ENCODE data around the gene ATF7. TPM values are rescaled to one million over a fixed set of nuclear protein-coding genes. Genes with fewer than 3 reads are reported as not detected.

The ATF7 gene
- total and polyA plus RNA-seq, 9 of the 15 experiments (the other 6 are each of a cell fraction or from before 2014, with no cell fraction given): 10.6 to 30.4 (median 20.7) TPM

DNA sequence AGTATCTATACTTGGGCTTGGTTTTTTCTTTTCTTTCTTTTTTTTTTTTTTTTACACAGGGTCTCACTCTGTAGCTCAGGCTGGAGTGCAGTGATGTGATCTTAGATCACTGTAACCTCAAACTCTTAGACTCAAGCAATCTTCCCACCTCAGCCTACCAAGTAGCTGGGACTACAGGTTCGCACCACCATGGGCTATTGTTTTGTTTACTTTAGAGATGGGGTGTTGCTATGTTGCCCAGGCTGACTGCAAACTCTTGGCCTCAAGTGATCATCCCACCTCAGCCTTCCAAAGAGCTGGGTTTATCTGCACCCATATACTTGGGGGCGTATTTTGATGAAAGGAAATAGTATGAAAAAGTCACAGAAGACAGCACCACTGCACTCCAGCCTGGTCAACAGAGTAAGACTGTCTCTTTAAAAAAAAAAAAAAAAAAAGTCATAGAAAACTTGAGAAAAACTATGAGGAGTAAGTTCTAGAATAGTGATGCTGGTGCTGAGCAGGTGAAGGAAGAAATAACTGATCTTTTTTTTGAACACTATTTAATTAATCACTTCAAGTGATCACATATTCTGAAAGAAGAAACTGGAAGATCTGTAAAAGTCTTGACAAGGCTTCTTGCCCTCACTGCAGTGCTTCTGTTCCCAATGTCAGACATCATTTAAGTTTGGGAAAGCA is 65.1 kb downstream of the ATF7 start:
- CTCF ChIA-PET (ENCODE audit: low intra/inter-chr PET ratio): no interaction called here
- no peaks in the 10 kb centered on the region for H3K27me3 ChIP-seq (ENCODE audit: control insufficient read depth in 2 of 2, insufficient read depth in 2 of 2, low read length in 2 of 2)
- H3K79me2 ChIP-seq (ENCODE audit: control insufficient read depth, insufficient read depth, low read length): no peaks in the 10 kb centered on the region
- BruUV-seq (replicated peaks): no TSS peak
- no peaks in the 10 kb centered on the region for H3K4me1 ChIP-seq (replicated peaks in 1 of 2; ENCODE audit: control insufficient read depth in 2 of 2, insufficient read depth in 2 of 2, low read length in 2 of 2)
- no peak overlapping the region for H2AFZ ChIP-seq (ENCODE audit: low read depth, low read length)
- FAIRE-seq (no peak), ATAC-seq (no peak), DNase-seq (ENCODE audit: extremely low read depth in 1 of 4, low spot score in 3 of 4) (no peak)
- in situ Hi-C loops (cut with MboI) (no loop called here), intact Hi-C loops (cut with micrococcal nuclease) (no loop called here)
- no peak overlapping the region for H3K4me3 ChIP-seq
- H3K9me1 ChIP-seq (ENCODE audit: control insufficient read depth, insufficient read depth, low read length): no peaks in the 10 kb centered on the region
- H4K20me1 ChIP-seq (replicated peaks; ENCODE audit: control insufficient read depth, insufficient read depth, low read length): no peaks in the 10 kb centered on the region
- TF ChIP-seq TAL1 (IDR thresholded peaks at IDR 0.05) (no peak), HDAC8 (tag; IDR thresholded peaks at IDR 0.05) (no peak), SMC3 (conservative IDR thresholded peaks at IDR 0.05; ENCODE audit: insufficient read depth, low read depth, low read length) (no peak), SMAD4 (CRISPR knock-in tag; conservative IDR thresholded peaks at IDR 0.05) (no peak)
- TF ChIP-seq, protein P1, sequence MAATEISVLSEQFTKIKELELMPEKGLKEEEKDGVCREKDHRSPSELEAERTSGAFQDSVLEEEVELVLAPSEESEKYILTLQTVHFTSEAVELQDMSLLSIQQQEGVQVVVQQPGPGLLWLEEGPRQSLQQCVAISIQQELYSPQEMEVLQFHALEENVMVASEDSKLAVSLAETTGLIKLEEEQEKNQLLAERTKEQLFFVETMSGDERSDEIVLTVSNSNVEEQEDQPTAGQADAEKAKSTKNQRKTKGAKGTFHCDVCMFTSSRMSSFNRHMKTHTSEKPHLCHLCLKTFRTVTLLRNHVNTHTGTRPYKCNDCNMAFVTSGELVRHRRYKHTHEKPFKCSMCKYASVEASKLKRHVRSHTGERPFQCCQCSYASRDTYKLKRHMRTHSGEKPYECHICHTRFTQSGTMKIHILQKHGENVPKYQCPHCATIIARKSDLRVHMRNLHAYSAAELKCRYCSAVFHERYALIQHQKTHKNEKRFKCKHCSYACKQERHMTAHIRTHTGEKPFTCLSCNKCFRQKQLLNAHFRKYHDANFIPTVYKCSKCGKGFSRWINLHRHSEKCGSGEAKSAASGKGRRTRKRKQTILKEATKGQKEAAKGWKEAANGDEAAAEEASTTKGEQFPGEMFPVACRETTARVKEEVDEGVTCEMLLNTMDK (IDR thresholded peaks at IDR 0.05; ENCODE audit: borderline replicate concordance, insufficient read depth, low read depth, low read length, poor library complexity, severe bottlenecking): no peak
- TF ChIP-seq, protein P2, sequence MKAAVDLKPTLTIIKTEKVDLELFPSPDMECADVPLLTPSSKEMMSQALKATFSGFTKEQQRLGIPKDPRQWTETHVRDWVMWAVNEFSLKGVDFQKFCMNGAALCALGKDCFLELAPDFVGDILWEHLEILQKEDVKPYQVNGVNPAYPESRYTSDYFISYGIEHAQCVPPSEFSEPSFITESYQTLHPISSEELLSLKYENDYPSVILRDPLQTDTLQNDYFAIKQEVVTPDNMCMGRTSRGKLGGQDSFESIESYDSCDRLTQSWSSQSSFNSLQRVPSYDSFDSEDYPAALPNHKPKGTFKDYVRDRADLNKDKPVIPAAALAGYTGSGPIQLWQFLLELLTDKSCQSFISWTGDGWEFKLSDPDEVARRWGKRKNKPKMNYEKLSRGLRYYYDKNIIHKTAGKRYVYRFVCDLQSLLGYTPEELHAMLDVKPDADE (conservative IDR thresholded peaks at IDR 0.05; ENCODE audit: control insufficient read depth, low read depth, low read length): no peak
- no peak overlapping the region for H3K9ac ChIP-seq (ENCODE audit: insufficient read depth in 1 of 2, low read depth in 2 of 2, low read length in 2 of 2)
- 78% methylated on average over 2 of the region's 2 CpGs for WGBS (ENCODE audit: insufficient coverage, low coverage, missing lambda C conversion rate)
- no peaks in the 10 kb centered on the region for H3K36me3 ChIP-seq (ENCODE audit: control insufficient read depth, insufficient read depth, low read length)
- POLR2A ChIA-PET: interaction anchor here (1.8 kb wide), 1 partner anchor 65 kb away, joined by 5 read pairs; the partner anchor contains the start of gene ATF7
- H3K27ac ChIP-seq (ENCODE audit: extremely low read depth, low read depth, low read length): no peak overlapping the region
- no peaks in the 10 kb centered on the region for H3K9me3 ChIP-seq (replicated peaks; ENCODE audit: control insufficient read depth, insufficient read depth, low read depth, low read length)
- no peak overlapping the region for H3K4me2 ChIP-seq (ENCODE audit: insufficient read depth, low read length)

Measured in K562 (cell line).